Body of pancreas (tissue), 4 donors: ENCODE results near the gene BCAT1.

Experiments
- POLR2A ChIP-seq, 3 donors: fragments of 450-650 bp; IDR thresholded peaks; one replicate each; pipeline ENCODE4 v1.6.1; 2016; ENCODE audit warnings: antibody characterized with exemption in 3 of 3, mild to moderate bottlenecking in 2 of 3
- TF ChIP-seq, protein P1 (sequence below), 7 experiments: fragments of 450-650 bp in 4 of 7; fragments of 200-600 bp in 3 of 7; sonication (generic) in 3 of 7; IDR thresholded peaks; one replicate each; pipeline ENCODE4 v1.5.1; 2016 to 2019; ENCODE audit warnings: antibody characterized with exemption in 7 of 7

DNA sequence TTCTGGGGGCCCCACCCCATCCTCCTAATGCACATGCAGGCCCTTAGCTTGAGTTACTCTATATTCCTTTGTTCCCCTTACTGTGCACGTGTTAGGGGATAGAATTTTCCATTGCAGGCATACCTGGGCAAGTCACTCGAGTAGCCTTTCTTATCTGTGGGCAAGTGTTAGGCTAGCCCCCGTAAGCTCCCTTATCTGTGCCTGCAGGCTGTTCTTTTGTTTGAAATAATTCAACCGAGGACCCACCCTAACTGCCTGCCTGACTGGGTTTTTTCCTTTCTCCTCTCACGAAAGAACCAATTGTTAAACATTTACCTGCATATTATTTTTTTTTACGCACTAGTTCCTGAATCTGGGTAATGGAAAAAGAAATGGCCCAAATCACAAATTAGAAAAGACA lies 21.3 kb upstream of the BCAT1 start:
- TF ChIP-seq, protein P1, sequence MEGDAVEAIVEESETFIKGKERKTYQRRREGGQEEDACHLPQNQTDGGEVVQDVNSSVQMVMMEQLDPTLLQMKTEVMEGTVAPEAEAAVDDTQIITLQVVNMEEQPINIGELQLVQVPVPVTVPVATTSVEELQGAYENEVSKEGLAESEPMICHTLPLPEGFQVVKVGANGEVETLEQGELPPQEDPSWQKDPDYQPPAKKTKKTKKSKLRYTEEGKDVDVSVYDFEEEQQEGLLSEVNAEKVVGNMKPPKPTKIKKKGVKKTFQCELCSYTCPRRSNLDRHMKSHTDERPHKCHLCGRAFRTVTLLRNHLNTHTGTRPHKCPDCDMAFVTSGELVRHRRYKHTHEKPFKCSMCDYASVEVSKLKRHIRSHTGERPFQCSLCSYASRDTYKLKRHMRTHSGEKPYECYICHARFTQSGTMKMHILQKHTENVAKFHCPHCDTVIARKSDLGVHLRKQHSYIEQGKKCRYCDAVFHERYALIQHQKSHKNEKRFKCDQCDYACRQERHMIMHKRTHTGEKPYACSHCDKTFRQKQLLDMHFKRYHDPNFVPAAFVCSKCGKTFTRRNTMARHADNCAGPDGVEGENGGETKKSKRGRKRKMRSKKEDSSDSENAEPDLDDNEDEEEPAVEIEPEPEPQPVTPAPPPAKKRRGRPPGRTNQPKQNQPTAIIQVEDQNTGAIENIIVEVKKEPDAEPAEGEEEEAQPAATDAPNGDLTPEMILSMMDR (IDR thresholded peaks at IDR 0.05) = no peak
- no peak for TF ChIP-seq POLR2A (IDR thresholded peaks at IDR 0.05)
